Naive thymus-derived CD4-positive, alpha-beta T cell (primary cell): ENCODE data around the gene SIRT6. TPM values are rescaled to one million over a fixed set of nuclear protein-coding genes. Genes with fewer than 3 reads are reported as not detected.
A peak's percentile ranks its signal among the peaks of the same experiment; 100 is the strongest.

Experiments used
- ATAC-seq: fragments of 150-1000 bp; cut with Tn5 transposase; 2 replicates; pipeline ENCODE4 v1.10.0; 2021; ENCODE audit warnings: mild to moderate bottlenecking, moderate library complexity
- CTCF ChIA-PET: fragments of 350-600 bp; sonication (Branson Sonifier 250); formaldehyde crosslinking; loops from one replicate; lab custom pipeline; 2021; ENCODE audit warnings: antibody characterized with exemption; lab: Charles Lee
- POLR2A ChIA-PET: fragments of 350-600 bp; sonication (Branson Sonifier 250); formaldehyde crosslinking; loops from one replicate; lab custom pipeline; 2021; ENCODE audit warnings: antibody characterized with exemption, inconsistent platforms; lab: Charles Lee
- DNase-seq, 9 donors: peaks; one replicate each; pipeline versions ENCODE4 v3.0.0 to v3.0.0-alpha.2; 2020 to 2022; ENCODE audit warnings: mixed read lengths in 1 of 9
- H3K27ac ChIP-seq: one replicate; pipeline ENCODE4 v1.7.0; 2013; ENCODE audit warnings: mild to moderate bottlenecking, low read depth, low read length, moderate library complexity
- H3K27me3 ChIP-seq, 2 donors: one replicate each; pipeline ENCODE4 v1.7.0; 2013; ENCODE audit warnings: low read length in 2 of 2, mild to moderate bottlenecking in 2 of 2, moderate library complexity in 2 of 2; ENCODE audit not compliant: control insufficient read depth in 2 of 2, insufficient read depth in 2 of 2
- H3K36me3 ChIP-seq, 3 experiments: 1 replicate in 2 of 3; 2 replicates in 1 of 3; pipeline ENCODE4 v1.7.0; 2013; ENCODE audit warnings: low read length in 3 of 3, mild to moderate bottlenecking in 3 of 3, moderate library complexity in 1 of 3; ENCODE audit not compliant: insufficient read depth in 3 of 3, control insufficient read depth in 2 of 3
- H3K4me1 ChIP-seq, 2 donors: one replicate each; pipeline ENCODE4 v1.7.0; 2013; ENCODE audit warnings: low read length in 2 of 2, mild to moderate bottlenecking in 2 of 2, moderate library complexity in 1 of 2; ENCODE audit not compliant: control insufficient read depth in 2 of 2, insufficient read depth in 2 of 2
- H3K4me3 ChIP-seq: 2 replicates; pipeline ENCODE4 v1.7.0; 2013; ENCODE audit warnings: mild to moderate bottlenecking, low read length
- H3K9me3 ChIP-seq, 3 experiments: 1 replicate in 2 of 3; 2 replicates in 1 of 3; pipeline ENCODE4 v1.7.0; 2013; ENCODE audit warnings: low read length in 3 of 3; ENCODE audit not compliant: control insufficient read depth in 2 of 3
- H3K27ac Mint-ChIP-seq, 9 donors: one replicate each; pipeline ENCODE4 v1.8.0; 2020 to 2022; ENCODE audit warnings: mixed read lengths in 9 of 9, mild to moderate bottlenecking in 8 of 9, moderate library complexity in 5 of 9, inconsistent platforms in 2 of 9
- H3K27me3 Mint-ChIP-seq, 5 donors: one replicate each; pipeline ENCODE4 v1.8.0; 2021 to 2022; ENCODE audit warnings: mixed read lengths in 5 of 5, mild to moderate bottlenecking in 1 of 5
- H3K36me3 Mint-ChIP-seq, 5 donors: one replicate each; pipeline ENCODE4 v1.8.0; 2020 to 2022; ENCODE audit warnings: mixed read lengths in 5 of 5, mild to moderate bottlenecking in 3 of 5, inconsistent platforms in 1 of 5
- H3K4me1 Mint-ChIP-seq, 7 donors: one replicate each; pipeline ENCODE4 v1.8.0; 2020 to 2022; ENCODE audit warnings: mixed read lengths in 7 of 7, mild to moderate bottlenecking in 3 of 7, inconsistent platforms in 1 of 7
- H3K4me3 Mint-ChIP-seq, 10 donors: one replicate each; pipeline ENCODE4 v1.8.0; 2020 to 2022; ENCODE audit warnings: mild to moderate bottlenecking in 10 of 10, mixed read lengths in 10 of 10, moderate library complexity in 6 of 10, inconsistent platforms in 2 of 10
- H3K9me3 Mint-ChIP-seq, 11 donors: one replicate each; pipeline ENCODE4 v1.8.0; 2020 to 2022; ENCODE audit warnings: mixed read lengths in 11 of 11, mild to moderate bottlenecking in 4 of 11, inconsistent platforms in 1 of 11, moderate library complexity in 1 of 11
- intact Hi-C, 2 donors: fragments of 100-400 bp; cut with micrococcal nuclease; formaldehyde crosslinking; loops; one replicate each; pipeline ENCODE4 v1.15.1; 2023
- polyA plus RNA-seq, 2 donors: library from polyadenylated mRNA; unstranded; fragments of 300-500 nt; fragmentation: Illumina TruSeq; gene quantifications; one replicate each; pipeline ENCODE4 v1.2.3, GENCODE V29; 2021
- total RNA-seq, 6 experiments: library from RNA in 5 of 6; stranded (reverse) in 5 of 6; gene quantifications; 1 replicate in 5 of 6; 2 replicates in 1 of 6; pipeline ENCODE4 v1.2.3 and lab custom pipeline; 2021 to 2026

SIRT6 gene
- total and polyA plus RNA-seq, 7 experiments from 2014 or later, result 1.1 to 41.2 (median 23.2) TPM

DNA sequence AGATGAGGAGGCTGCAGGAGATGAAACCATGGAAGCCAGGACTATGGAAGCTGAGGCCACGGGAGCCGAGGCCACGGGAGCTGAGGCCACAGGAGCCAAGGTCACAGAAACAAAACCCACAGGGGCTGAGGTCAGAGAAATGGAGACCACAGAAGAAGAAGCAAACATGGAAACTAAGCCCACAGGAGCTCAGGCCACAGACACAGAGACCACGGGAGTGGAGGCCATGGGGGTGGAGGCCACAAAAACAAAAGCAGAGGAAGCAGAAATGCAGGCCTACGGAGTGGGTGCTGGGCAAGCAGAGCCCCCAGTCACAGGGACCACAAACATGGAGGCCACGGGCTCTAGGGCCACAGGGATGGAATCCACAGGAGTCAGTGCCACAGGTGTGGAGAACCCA lies 34.5 kb upstream of the SIRT6 start:
- Mint-ChIP-seq H3K27me3 (no peaks in the 10 kb centered on the region), H3K4me3 (no peak overlapping the region), H3K36me3 (no peaks in the 10 kb centered on the region), H3K9me3 (peaks cover 0 to 5% (median 0%) of the 10 kb centered on the region in 11 donors), H3K4me1 (peaks cover 0 to 4% (median 0%) of the 10 kb centered on the region in 7 donors), H3K27ac (no peak overlapping the region)
- ChIA-PET POLR2A (no interaction called here), CTCF (no interaction called here)
- H3K36me3 ChIP-seq, result no peaks in the 10 kb centered on the region
- no peaks in the 10 kb centered on the region for H3K27me3 ChIP-seq
- no peak for ATAC-seq
- H3K4me1 ChIP-seq, result peaks cover 0 to 9% of the 10 kb centered on the region in 2 donors
- no peak overlapping the region for H3K4me3 ChIP-seq
- DNase-seq, result no peak
- peaks cover 0 to 6% (median 0%) of the 10 kb centered on the region in 3 experiments for H3K9me3 ChIP-seq
- intact Hi-C loops, result no loop called here
- H3K27ac ChIP-seq, result no peak overlapping the region

DNA sequence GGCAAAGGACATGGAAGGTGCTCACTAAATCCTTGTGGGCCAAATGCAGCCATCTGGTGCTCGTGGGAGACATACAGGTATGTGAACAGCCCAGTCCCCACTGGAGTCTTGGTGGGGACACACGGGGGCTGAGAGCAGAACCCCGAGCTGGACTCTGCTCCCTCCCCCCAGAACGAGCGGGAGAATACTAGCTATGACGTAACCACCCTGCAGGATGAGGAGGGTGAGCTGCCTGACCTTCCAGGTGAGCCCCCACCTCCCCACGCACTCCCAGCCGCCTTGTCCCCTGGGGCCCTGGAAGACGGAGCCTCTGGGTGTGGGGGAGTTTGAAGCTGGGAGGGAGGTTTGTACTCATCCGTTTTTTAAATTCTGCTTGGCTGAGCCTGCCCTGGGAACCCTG lies 33.4 kb upstream of the SIRT6 start:
- peaks cover 0 to 9% of the 10 kb centered on the region in 2 donors for H3K4me1 ChIP-seq
- no peaks in the 10 kb centered on the region for H3K27me3 ChIP-seq
- H3K9me3 Mint-ChIP-seq, result peaks cover 0 to 5% (median 0%) of the 10 kb centered on the region in 11 donors
- H3K27ac ChIP-seq, result no peak overlapping the region
- H3K27me3 Mint-ChIP-seq, result no peaks in the 10 kb centered on the region
- no peak overlapping the region for H3K27ac Mint-ChIP-seq
- CTCF ChIA-PET, result interaction anchor here (0.7 kb wide), 1 partner anchor 199 kb away, joined by 14 read pairs; no protein-coding TSS in a partner anchor
- peaks cover 0 to 6% (median 0%) of the 10 kb centered on the region in 3 experiments for H3K9me3 ChIP-seq
- H3K36me3 Mint-ChIP-seq, result no peaks in the 10 kb centered on the region
- no peak for DNase-seq
- H3K4me3 Mint-ChIP-seq, result no peak overlapping the region
- H3K36me3 ChIP-seq, result no peaks in the 10 kb centered on the region
- no peak overlapping the region for H3K4me3 ChIP-seq
- H3K4me1 Mint-ChIP-seq, result peaks cover 0 to 4% (median 0%) of the 10 kb centered on the region in 7 donors
- POLR2A ChIA-PET, result no interaction called here
- ATAC-seq, result no peak
- intact Hi-C loops, result no loop called here

DNA sequence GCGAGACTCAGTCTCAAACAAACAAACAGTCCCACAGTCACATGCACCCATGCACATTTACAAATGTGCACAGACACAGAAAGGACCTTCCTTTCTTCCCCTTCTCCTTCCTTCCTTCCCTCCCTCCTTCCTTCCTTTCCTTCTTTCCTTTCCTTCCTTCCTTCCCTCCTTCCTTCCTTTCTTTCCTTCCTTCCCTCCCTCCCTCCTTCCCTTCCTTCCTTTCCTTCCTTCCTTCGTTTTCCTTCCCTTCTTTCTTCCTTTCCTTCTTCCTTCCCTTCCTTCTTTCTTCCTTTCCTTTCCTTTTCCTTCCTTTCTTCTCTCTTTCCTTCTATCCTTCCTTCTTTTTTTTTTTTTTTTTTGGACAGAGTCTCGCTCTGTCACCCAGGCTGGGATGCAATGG lies 30.8 kb upstream of the SIRT6 start:
- no peak overlapping the region for H3K4me3 ChIP-seq
- H3K4me1 Mint-ChIP-seq, result peaks cover 0 to 2% (median 0%) of the 10 kb centered on the region in 7 donors
- H3K27me3 ChIP-seq, result no peaks in the 10 kb centered on the region
- intact Hi-C loops, result no loop called here
- ChIA-PET POLR2A (no interaction called here), CTCF (no interaction called here)
- peaks cover 0 to 3% (median 0%) of the 10 kb centered on the region in 5 donors for H3K27me3 Mint-ChIP-seq
- no peak overlapping the region for H3K27ac Mint-ChIP-seq
- no peak overlapping the region for H3K27ac ChIP-seq
- no peak overlapping the region for H3K4me3 Mint-ChIP-seq
- no peak for DNase-seq
- ATAC-seq, result no peak
- no peaks in the 10 kb centered on the region for H3K36me3 Mint-ChIP-seq
- peaks cover 0 to 5% (median 0%) of the 10 kb centered on the region in 11 donors for H3K9me3 Mint-ChIP-seq
- peaks cover 0 to 6% (median 0%) of the 10 kb centered on the region in 3 experiments for H3K9me3 ChIP-seq
- peaks cover 0 to 9% of the 10 kb centered on the region in 2 donors for H3K4me1 ChIP-seq
- no peaks in the 10 kb centered on the region for H3K36me3 ChIP-seq

DNA sequence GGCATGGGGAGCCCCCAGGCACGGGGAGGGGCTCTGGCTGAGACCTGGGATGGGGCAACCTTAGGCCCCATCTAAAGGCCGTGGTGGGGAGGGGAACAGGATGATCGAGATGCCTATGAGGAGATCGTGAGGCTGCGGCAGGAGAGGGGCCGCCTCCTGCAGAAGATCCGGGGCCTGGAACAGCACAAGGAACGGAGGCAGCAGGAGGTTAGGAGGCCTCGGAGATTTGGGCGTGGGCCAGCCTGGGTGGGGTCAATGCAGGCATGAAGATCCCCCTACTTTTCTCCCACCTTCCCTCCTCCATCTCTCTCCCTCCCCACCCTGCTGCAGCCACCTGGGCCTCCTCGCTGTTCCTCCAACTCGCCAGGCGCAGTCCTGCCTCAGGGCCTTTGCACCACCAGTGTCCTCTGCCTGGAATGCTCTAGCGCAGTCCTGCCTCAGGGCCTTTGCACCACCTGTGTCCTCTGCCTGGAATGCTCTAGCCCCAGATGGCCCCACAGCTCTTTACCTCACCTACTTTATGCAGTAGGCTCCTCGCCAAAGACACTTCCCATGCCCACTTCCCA lies 27.9 kb upstream of the SIRT6 start:
- ChIA-PET CTCF (no interaction called here), POLR2A (no interaction called here)
- no peaks in the 10 kb centered on the region for H3K9me3 ChIP-seq
- intact Hi-C loops, result no loop called here
- DNase-seq, result no peak
- Mint-ChIP-seq H3K9me3 (no peaks in the 10 kb centered on the region), H3K27me3 (peaks cover 0 to 3% (median 0%) of the 10 kb centered on the region in 5 donors), H3K36me3 (no peaks in the 10 kb centered on the region), H3K27ac (peak overlapping the region in 1 of 9 donors; percentile 67), H3K4me3 (no peak overlapping the region), H3K4me1 (peaks cover 0 to 2% (median 0%) of the 10 kb centered on the region in 7 donors)
- H3K27ac ChIP-seq, result no peak overlapping the region
- H3K4me3 ChIP-seq, result no peak overlapping the region
- H3K4me1 ChIP-seq, result peaks cover 0 to 9% of the 10 kb centered on the region in 2 donors
- ATAC-seq, result no peak
- H3K27me3 ChIP-seq, result no peaks in the 10 kb centered on the region
- no peaks in the 10 kb centered on the region for H3K36me3 ChIP-seq

DNA sequence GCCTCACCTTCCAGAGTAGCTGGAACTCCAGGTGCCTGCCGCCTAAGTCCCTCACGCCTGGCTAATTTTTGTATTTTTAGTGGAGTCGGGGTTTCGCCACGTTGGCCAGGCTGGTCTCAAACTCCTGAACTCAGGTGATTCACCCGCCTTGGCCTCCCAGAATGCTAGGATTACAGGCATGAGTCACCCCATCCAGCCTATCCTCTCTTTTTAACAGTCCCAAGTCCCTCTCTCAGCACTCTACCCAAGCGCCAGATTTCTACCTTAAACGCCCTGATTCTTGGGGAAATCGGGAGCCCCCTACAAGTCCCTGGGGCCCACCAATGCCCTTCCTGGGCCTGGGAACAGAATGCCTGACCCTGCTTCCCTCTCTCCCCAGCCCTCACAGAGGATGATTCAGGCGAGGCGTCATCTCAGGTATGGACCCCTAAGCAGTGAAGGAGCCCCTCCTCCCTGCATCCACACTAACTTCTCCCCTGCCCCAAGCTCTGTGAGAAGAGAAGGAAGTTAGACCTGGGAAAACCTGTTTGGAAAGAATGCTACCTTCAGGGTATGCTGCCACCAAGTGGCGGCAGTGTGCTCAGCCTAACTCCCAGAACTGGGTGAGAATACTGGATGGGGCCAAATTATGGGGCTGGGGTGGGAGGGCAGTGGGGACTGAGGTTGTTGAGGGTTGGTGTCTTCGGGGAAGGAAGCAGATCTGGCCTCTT lies 26.2 kb upstream of the SIRT6 start:
- ATAC-seq (no peak), DNase-seq (no peak)
- ChIA-PET CTCF (interaction anchor here (0.9 to 1.3 kb wide), 2 partner anchors 8 to 223 kb away, joined by 3 read pairs; partner anchors contain the start of gene EEF2), POLR2A (no interaction called here)
- Mint-ChIP-seq H3K4me1 (peaks cover 0 to 6% (median 3%) of the 10 kb centered on the region in 7 donors), H3K27ac (no peak overlapping the region), H3K4me3 (no peak overlapping the region), H3K27me3 (peaks cover 0 to 3% (median 0%) of the 10 kb centered on the region in 5 donors), H3K9me3 (no peaks in the 10 kb centered on the region), H3K36me3 (no peaks in the 10 kb centered on the region)
- intact Hi-C loops, result no loop called here
- H3K27ac ChIP-seq, result no peak overlapping the region
- H3K4me3 ChIP-seq, result no peak overlapping the region
- H3K4me1 ChIP-seq, result no peaks in the 10 kb centered on the region
- H3K36me3 ChIP-seq, result no peaks in the 10 kb centered on the region
- H3K27me3 ChIP-seq, result no peaks in the 10 kb centered on the region
- no peaks in the 10 kb centered on the region for H3K9me3 ChIP-seq

DNA sequence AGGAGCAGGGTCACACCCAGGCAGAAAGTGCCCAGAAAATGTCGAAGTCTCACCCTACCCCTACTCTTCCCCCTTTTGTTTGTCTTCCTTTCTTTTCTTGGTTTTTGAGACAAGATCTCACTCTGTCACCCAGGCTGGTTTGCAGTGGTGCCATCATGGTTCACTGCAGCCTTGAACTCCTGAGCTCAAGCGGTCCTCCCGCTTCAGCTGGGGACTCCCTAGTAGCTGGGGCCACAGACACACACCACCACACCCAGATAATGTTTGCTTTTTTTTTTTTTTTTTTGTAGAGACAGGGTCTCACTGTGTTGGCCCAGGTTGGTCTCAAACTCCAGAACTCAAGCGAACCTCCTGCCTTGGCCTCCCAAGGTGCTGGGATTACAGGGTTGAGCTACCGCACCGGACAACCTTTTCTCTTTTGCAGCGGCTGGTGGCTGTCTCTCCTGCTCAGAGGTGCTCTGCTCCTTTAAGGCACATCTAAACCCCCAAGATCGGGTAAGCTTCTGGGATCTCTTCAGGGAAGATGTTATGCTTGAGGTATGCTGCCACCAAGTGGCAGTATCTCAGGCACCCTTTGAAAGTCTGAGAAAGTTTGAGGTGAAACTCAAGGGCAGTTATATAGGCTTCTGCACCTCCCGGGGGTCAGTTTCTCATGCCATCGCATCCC lies 24.6 kb upstream of the SIRT6 start:
- CTCF ChIA-PET, result interaction anchor here (0.6 kb wide), 1 partner anchor 59 kb away, joined by 3 read pairs; no protein-coding TSS in a partner anchor
- DNase-seq, result no peak
- intact Hi-C loops, result no loop called here

More for the DNA sequence above, 24.6 kb upstream of the SIRT6 start:
- Histone ChIP-seq H3K4me3 (no peak overlapping the region), H3K36me3 (no peaks in the 10 kb centered on the region), H3K27ac (no peak overlapping the region), H3K9me3 (no peaks in the 10 kb centered on the region), H3K27me3 (no peaks in the 10 kb centered on the region), H3K4me1 (no peaks in the 10 kb centered on the region)
- Mint-ChIP-seq H3K4me3 (no peak overlapping the region), H3K4me1 (peaks cover 0 to 6% (median 3%) of the 10 kb centered on the region in 7 donors), H3K36me3 (no peaks in the 10 kb centered on the region), H3K27ac (no peak overlapping the region), H3K9me3 (no peaks in the 10 kb centered on the region), H3K27me3 (peaks cover 0 to 3% (median 0%) of the 10 kb centered on the region in 5 donors)
- POLR2A ChIA-PET, result no interaction called here
- no peak for ATAC-seq
